ENCODE results near the gene CALU. TPM values are rescaled to one million over a fixed set of nuclear protein-coding genes. Genes with fewer than 3 reads are reported as not detected.

The CALU gene
- total and polyA plus RNA-seq, 9 donors = 38.9 to 187 (median 71.0) TPM

DNA sequence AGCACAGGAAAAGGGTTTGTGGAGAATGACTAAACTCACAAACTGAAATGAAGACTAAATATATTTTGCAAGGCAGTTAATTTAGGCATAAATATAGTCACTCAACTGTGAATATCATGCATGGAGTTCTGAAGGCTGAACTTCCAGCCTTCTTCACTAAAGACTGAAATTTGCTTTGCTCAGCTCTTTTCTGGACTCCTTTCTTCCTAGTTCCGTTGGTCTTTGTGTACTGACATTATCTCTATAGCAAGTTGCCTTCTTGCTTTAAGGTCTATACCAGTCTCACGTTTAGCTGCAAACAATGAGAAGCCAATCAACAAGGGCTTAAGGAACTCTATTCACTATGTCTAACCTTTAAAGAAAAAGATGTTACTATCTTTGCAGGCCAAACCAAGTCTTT, 44.4 kb upstream of the CALU start:
- Histone ChIP-seq H3K27ac (no peak overlapping the region), H3K27me3 (no peaks in the 10 kb centered on the region), H3K9me3 (no peaks in the 10 kb centered on the region), H3K4me3 (no peak overlapping the region), H3K36me3 (no peaks in the 10 kb centered on the region), H3K4me1 (ENCODE audit: insufficient read depth) (no peaks in the 10 kb centered on the region)
- intact Hi-C loops (cut with DNase I) = no loop called here
- TF ChIP-seq EP300 (IDR thresholded peaks at IDR 0.05) = no peak
- TF ChIP-seq, protein P1, sequence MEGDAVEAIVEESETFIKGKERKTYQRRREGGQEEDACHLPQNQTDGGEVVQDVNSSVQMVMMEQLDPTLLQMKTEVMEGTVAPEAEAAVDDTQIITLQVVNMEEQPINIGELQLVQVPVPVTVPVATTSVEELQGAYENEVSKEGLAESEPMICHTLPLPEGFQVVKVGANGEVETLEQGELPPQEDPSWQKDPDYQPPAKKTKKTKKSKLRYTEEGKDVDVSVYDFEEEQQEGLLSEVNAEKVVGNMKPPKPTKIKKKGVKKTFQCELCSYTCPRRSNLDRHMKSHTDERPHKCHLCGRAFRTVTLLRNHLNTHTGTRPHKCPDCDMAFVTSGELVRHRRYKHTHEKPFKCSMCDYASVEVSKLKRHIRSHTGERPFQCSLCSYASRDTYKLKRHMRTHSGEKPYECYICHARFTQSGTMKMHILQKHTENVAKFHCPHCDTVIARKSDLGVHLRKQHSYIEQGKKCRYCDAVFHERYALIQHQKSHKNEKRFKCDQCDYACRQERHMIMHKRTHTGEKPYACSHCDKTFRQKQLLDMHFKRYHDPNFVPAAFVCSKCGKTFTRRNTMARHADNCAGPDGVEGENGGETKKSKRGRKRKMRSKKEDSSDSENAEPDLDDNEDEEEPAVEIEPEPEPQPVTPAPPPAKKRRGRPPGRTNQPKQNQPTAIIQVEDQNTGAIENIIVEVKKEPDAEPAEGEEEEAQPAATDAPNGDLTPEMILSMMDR (IDR thresholded peaks at IDR 0.05) = no peak
- DNase-seq = no peak
- 30 to 58% (median 40%) methylated on average over 2 of the region's 2 CpGs for WGBS, 3 donors

DNA sequence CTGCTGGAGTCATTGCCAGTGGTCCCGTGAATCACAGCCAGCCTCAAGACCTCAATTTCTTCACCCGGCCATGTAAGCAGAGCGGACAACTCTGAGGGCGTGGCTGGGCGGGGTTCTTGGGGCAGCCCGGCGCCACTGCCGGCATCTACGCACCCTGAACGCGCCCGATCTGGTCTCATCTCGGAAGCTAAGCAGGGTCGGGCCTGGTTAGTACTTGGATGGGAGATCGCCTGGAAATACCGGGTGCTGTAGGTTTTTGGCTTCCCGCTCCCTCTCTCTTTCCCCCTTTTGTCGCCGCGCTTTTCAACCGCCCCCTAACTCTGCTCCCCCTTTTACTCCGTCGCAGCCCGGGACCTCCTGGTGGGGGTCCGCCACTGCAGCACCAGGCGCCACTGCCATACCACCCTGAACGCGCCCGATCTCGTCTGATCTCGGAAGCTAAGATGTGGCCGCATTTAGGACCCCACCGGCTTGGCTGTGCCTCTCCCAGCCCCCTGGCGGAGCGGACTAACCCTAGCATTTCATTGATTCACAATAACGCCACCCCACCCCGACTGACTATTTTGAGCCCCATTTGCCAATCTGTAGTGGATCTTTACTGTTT, 41.8 kb upstream of the CALU start:
- Histone ChIP-seq H3K4me1 (ENCODE audit: insufficient read depth) (no peaks in the 10 kb centered on the region), H3K36me3 (no peaks in the 10 kb centered on the region), H3K27ac (no peak overlapping the region), H3K27me3 (no peaks in the 10 kb centered on the region), H3K4me3 (no peak overlapping the region), H3K9me3 (no peaks in the 10 kb centered on the region)
- intact Hi-C loops (cut with DNase I) = no loop called here
- peak in 1 of 5 donors; percentile 38 for DNase-seq
- TF ChIP-seq EP300 (IDR thresholded peaks at IDR 0.05) (no peak), POLR2A (IDR thresholded peaks at IDR 0.05) (no peak)
- TF ChIP-seq, protein P1 (IDR thresholded peaks at IDR 0.05) = no peak
- WGBS, 3 donors = 2 to 3% (median 2%) methylated on average over 37 of the region's 37 CpGs

DNA sequence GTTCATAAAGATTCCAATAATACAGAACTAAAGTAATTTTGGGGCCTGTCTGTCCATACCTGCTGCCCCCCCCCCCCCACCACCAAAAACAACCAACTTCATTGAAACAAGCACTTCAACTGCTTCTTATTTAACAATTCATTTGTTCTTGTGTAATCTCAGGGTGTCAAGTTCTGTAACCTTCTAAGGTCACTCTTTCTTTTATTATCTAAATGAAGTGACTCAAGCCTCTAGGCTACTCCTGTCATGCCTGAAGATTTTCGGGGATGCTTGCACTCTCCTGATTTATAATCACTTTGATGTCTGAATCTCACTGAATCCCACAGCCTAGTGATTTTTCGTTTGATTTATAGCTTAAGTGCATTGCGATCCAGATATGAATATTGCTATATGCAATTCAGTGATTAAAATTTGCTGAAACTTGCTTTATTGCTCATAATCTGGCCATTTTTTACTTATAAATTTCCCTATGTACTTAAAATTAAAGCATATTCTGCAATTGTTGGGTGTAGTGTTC, 39.9 kb upstream of the CALU start:
- no peak for TF ChIP-seq EP300 (IDR thresholded peaks at IDR 0.05)
- TF ChIP-seq, protein P1 (IDR thresholded peaks at IDR 0.05) = no peak
- no peak for TF ChIP-seq POLR2A (IDR thresholded peaks at IDR 0.05)

DNA sequence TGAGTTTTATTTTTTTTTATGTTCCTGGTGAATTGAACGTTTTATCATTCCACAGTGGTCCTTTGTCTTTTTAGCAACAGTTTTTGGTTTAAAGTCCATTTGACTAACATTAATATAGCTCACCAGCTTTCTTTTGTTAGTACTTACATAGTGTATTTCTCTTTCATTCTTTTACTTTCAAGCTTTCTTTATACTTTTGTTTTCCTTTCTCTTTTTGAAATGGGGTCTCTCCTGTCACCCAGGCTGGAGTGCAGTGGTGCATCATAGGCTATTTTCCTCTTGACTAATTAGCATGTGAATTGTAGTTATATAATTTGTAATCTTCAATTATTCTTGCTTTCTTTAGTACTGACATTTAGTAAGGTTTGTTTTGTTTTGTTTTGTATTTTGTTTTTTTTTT, 39.3 kb upstream of the CALU start:
- no peak overlapping the region for H3K4me3 ChIP-seq
- intact Hi-C loops (cut with DNase I) = no loop called here
- no peak overlapping the region for H3K27ac ChIP-seq
- no peaks in the 10 kb centered on the region for H3K27me3 ChIP-seq
- TF ChIP-seq POLR2A (IDR thresholded peaks at IDR 0.05) (no peak), EP300 (IDR thresholded peaks at IDR 0.05) (no peak)
- TF ChIP-seq, protein P1 (IDR thresholded peaks at IDR 0.05) = no peak
- DNase-seq = no peak
- no peaks in the 10 kb centered on the region for H3K9me3 ChIP-seq
- 44 to 59% (median 55%) methylated on average over 1 of the region's 1 CpG for WGBS, 3 donors
- no peaks in the 10 kb centered on the region for H3K4me1 ChIP-seq (ENCODE audit: insufficient read depth)
- no peaks in the 10 kb centered on the region for H3K36me3 ChIP-seq

More for the DNA sequence above, 39.9 kb upstream of the CALU start:
- Histone ChIP-seq H3K27me3 (no peaks in the 10 kb centered on the region), H3K27ac (no peak overlapping the region), H3K4me1 (ENCODE audit: insufficient read depth) (no peaks in the 10 kb centered on the region), H3K9me3 (no peaks in the 10 kb centered on the region), H3K36me3 (no peaks in the 10 kb centered on the region), H3K4me3 (no peak overlapping the region)
- intact Hi-C loops (cut with DNase I) = no loop called here
- 58 to 66% (median 63%) methylated on average over 3 of the region's 3 CpGs for WGBS, 3 donors
- no peak for DNase-seq
